GM10248 (cell line): ENCODE measurements around the gene CPN1.
"Not testable (repeated sequence)": the region's sequence is repeated elsewhere in the genome, so short reads cannot be mapped to it uniquely, and the experiment has no call there.

Experiments used
- CTCF ChIA-PET: fragments of 300-600 bp; sonication (Branson Sonifier 250); formaldehyde crosslinking; extraction: SDS; loops from one replicate; lab custom pipeline; 2021; ENCODE audit warnings: antibody characterized with exemption; lab: Yijun Ruan, JAX
- POLR2A ChIA-PET: fragments of 350-650 bp; sonication (Branson Sonifier 250); formaldehyde crosslinking; extraction: SDS; loops from one replicate; lab custom pipeline; 2020; ENCODE audit warnings: antibody characterized with exemption; lab: Yijun Ruan, JAX
- DNase-seq: peaks from one replicate; pipeline ENCODE4 v3.0.0; 2012; ENCODE audit errors: extremely low spot score
- TF ChIP-seq, protein P1 (sequence below): IDR thresholded peaks from 2 replicates; pipeline ENCODE4 v1.5.1; 2012; ENCODE audit warnings: mild to moderate bottlenecking, low read depth; ENCODE audit errors: extremely low read depth, missing control alignments, control extremely low read depth

CPN1 gene

DNA sequence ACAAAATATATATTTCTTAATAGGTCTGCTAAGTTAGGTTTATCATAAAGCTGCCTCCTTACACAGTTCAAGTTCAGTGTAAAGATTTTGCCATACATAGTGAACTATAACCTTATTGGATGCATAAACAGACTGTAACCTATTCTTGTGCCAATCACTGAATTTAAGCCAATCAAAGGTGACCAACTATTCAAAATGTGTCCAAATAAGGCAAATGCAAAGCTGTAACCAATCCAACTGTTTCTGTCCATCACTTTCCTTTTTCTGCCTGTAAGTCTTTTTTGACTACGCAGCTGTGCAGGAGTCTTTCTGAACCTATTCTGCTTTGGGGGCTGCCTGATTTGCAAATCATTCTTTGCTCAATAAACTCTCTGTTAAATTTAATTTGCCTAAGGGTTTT is 60.3 kb downstream of the CPN1 start:
- TF ChIP-seq, protein P1, sequence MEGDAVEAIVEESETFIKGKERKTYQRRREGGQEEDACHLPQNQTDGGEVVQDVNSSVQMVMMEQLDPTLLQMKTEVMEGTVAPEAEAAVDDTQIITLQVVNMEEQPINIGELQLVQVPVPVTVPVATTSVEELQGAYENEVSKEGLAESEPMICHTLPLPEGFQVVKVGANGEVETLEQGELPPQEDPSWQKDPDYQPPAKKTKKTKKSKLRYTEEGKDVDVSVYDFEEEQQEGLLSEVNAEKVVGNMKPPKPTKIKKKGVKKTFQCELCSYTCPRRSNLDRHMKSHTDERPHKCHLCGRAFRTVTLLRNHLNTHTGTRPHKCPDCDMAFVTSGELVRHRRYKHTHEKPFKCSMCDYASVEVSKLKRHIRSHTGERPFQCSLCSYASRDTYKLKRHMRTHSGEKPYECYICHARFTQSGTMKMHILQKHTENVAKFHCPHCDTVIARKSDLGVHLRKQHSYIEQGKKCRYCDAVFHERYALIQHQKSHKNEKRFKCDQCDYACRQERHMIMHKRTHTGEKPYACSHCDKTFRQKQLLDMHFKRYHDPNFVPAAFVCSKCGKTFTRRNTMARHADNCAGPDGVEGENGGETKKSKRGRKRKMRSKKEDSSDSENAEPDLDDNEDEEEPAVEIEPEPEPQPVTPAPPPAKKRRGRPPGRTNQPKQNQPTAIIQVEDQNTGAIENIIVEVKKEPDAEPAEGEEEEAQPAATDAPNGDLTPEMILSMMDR: no peak
- ChIA-PET POLR2A (interaction anchor here (0.6 to 0.7 kb wide), 2 partner anchors 9 to 1620 kb away, joined by 3 read pairs; no protein-coding TSS in a partner anchor), CTCF (interaction anchor here (0.6 to 4.7 kb wide), 14 partner anchors 10 to 290 kb away, joined by 3 to 51 read pairs (median 4); partner anchors contain the start of gene DNMBP)
- no peak for DNase-seq

DNA sequence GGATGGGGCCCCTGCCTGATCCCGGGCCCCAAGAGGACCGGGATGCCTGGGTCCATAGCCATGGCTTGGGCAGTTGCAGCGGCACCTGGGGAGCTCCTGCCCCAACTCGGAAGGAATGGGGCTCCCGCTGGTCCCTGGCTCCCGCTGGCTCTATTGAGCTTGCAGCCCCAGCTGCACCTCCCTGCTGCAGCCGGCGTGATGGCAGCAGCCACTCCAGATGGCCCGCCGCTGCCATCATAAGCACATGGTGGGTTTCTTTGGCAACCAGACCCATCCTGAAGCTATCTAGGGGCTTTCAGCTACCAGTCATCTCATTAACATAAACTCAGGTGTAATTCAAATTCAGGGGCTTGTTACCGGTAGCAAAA is 60.8 kb downstream of the CPN1 start:
- TF ChIP-seq, protein P1: no peak
- ChIA-PET CTCF (interaction anchor here (0.6 to 4.7 kb wide), 10 partner anchors 9 to 290 kb away, joined by 3 to 51 read pairs (median 4); partner anchors contain the start of gene DNMBP), POLR2A (interaction anchor here (0.6 to 0.7 kb wide), 2 partner anchors 8 to 1620 kb away, joined by 3 read pairs; no protein-coding TSS in a partner anchor)
- no peak for DNase-seq

DNA sequence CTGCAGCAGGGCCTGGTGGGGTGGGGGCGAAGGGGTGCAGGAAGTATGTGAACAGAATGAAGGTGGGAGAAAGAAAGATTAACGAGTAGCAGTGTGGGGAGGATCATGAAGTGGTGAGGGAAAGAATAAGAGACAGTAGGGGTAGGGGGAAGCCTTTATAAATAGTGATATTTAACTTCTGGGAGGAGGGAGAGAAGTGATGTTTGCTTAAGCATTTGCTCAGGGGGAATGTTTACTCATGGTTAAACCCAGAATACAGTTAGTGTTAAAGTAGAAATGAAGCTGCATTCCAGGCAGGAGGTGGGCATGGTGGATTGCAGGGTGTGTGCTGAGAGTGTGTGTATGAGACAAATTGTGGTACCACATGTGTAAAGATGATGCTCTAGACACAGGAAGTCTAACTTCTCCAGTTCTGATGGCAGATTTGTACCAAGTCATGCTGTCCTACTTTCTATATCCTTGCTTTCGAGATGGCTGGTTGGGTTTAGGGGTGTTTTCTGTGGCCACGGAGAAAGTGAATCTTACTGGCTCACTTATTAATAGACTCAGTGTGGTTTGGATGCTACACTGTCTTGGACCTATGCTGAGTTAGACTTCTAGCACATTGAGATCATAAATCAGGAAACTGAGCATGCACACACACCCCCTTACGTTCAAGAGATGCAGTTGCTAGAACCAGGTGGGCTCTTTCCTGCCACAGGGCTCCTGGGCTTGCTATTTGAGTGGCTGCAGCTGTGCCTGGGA is 61.4 kb downstream of the CPN1 start:
- TF ChIP-seq, protein P1: peak; percentile 30
- CTCF ChIA-PET: interaction anchor here (0.6 to 4.7 kb wide), 8 partner anchors 9 to 174 kb away, joined by 3 to 51 read pairs (median 4); partner anchors contain the start of gene DNMBP
- DNase-seq: peak; percentile 71
- POLR2A ChIA-PET: no interaction called here

DNA sequence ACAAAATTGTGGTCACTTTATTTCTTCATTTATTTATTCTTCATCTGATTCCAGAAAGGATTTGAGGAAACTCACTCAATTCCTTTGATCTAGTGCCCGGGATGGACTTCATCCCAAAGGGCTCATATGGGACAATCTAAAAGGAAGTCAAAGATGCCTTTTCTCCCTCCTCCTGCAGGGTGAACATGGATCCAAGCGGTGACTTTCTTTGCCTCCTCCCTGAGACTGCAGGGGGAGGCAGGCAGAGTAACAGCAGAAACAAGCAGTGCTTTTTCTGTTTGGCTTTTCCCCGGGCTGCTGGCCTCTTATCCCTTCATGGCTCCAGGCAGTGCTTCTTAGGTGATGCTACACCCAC is 61.9 kb downstream of the CPN1 start:
- TF ChIP-seq, protein P1: no peak
- CTCF ChIA-PET: interaction anchor here (1.8 to 15.7 kb wide), 2 partner anchors 11 to 28 kb away, joined by 19 to 137 read pairs; partner anchors contain the start of gene DNMBP
- no peak for DNase-seq
- POLR2A ChIA-PET: no interaction called here

DNA sequence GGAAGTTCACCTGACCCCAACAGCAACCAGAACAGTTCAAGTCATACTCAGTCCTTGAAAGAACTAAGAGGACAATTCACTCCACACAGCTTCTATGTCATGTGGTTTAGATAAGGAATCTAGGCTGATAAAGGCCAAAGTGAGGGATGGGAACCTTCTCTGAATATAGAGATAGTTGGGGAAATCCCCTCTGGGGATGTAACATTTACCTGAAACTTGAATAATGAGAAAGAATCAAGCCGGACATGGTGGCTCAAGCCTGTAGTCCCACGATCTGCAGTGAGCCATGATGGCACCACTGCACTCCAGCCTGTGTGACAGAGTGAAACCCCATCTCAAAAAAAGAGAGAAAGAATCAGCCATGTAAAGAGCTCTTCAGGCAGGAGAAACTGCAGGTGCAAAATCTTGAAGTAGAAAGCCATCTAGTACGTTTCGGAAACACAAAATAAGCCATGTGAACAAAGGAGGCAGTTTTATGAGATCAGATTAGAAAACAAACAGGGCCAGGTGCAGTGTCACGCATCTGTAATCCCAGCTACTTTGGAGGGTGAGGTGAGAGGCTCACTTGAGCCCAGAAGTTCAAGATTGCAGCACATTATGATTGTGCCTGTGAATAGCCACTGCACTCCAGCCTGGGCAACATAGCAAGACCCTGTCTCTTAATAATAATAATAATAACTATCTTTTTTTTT is 67.5 kb downstream of the CPN1 start:
- TF ChIP-seq, protein P1: no peak
- POLR2A ChIA-PET: interaction anchor here (0.6 to 0.7 kb wide), 3 partner anchors 21 to 1534 kb away, joined by 3 to 4 read pairs (median 3); no protein-coding TSS in a partner anchor
- CTCF ChIA-PET: interaction anchor here (0.7 to 15.7 kb wide), 7 partner anchors 8 to 168 kb away, joined by 3 to 162 read pairs (median 51); no protein-coding TSS in a partner anchor
- DNase-seq: peak; percentile 67

DNA sequence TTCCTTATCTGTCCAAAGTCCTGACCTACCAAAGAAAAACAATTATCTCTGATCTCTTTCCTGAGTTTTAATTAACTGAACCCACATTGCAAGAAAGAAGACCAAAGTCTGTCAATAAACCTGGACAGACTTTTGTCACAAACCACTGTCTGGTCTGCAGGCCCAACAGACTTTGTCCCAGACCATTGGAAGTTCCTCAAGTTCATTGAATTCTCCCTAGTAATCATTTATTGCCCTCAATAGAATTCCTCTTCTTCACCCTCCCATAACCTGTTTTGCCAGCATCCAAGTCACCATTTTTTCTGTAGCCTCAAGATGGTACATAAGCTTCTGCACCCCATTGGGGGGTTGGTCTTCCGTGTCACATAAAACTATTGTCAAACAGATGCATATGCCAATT is 68.0 kb downstream of the CPN1 start:
- TF ChIP-seq, protein P1: no peak
- ChIA-PET POLR2A (interaction anchor here (0.6 to 0.7 kb wide), 3 partner anchors 21 to 1533 kb away, joined by 3 to 4 read pairs (median 3); no protein-coding TSS in a partner anchor), CTCF (interaction anchor here (1.0 to 15.7 kb wide), 7 partner anchors 9 to 505 kb away, joined by 3 to 162 read pairs (median 51); no protein-coding TSS in a partner anchor)

DNA sequence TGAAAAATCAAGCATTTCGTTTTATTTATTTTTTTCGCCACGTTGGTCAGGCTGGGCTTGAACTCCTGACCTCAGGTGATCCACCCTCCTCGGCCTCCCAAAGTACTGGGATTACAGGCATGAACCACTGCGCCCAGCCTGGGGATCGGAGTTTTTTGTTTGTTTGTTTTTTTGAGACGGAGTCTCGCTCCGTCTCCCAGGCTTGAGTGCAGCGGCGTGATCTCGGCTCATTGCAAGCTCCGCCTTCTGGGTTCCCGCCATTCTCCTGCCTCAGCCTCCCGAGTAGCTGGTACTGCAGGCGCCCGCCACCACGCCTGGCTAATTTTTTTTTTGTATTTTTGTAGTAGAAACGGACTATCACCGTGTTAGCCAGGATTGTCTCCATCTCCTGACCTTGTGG is 69.8 kb downstream of the CPN1 start:
- DNase-seq, POLR2A ChIA-PET: not testable (repeated sequence)
- CTCF ChIA-PET: interaction anchor here (1.2 to 15.7 kb wide), 6 partner anchors 11 to 166 kb away, joined by 4 to 162 read pairs (median 94); no protein-coding TSS in a partner anchor

More for the DNA sequence above, 68.0 kb downstream of the CPN1 start:
- DNase-seq: no peak
